T-cell (primary cell): ENCODE measurements around the gene CNTNAP2. TPM values are rescaled to one million over a fixed set of nuclear protein-coding genes. Genes with fewer than 3 reads are reported as not detected.

Experiments used
- ATAC-seq, 4 experiments: fragments of 200-7000 bp in 3 of 4; fragments of 150-1000 bp in 1 of 4; cut with Tn5 transposase; replicated peaks in 1 of 4; 1 replicate in 3 of 4; 2 replicates in 1 of 4; pipeline ENCODE4 v1.10.0; 2021; ENCODE audit warnings: moderate library complexity in 3 of 4, mild to moderate bottlenecking in 2 of 4, moderate number of reproducible peaks in 1 of 4
- CTCF ChIA-PET, 2 donors: fragments of 300-600 bp; sonication (Branson Sonifier 250); formaldehyde crosslinking; loops; one replicate each; lab custom pipeline; 2022; ENCODE audit warnings: antibody characterized with exemption in 2 of 2; lab: Charles Lee
- POLR2A ChIA-PET, 2 donors: fragments of 300-600 bp; sonication (Branson Sonifier 250); formaldehyde crosslinking; loops; one replicate each; lab custom pipeline; 2022; ENCODE audit warnings: antibody characterized with exemption in 2 of 2; lab: Charles Lee
- DNase-seq, 35 experiments: peaks; one replicate each; pipeline versions ENCODE4 v3.0.0 to v3.0.0-alpha.2; 2013 to 2023
- H3K27ac ChIP-seq: one replicate; pipeline ENCODE4 v1.5.1; 2013; ENCODE audit warnings: low read length
- H3K27me3 ChIP-seq, 2 experiments: replicated peaks in 1 of 2; 1 replicate in 1 of 2; 2 replicates in 1 of 2; pipeline versions ENCODE4 v1.6.1 to v1.7.0; 2013; ENCODE audit warnings: low read length in 1 of 2, mixed read lengths in 1 of 2; ENCODE audit not compliant: control insufficient read depth in 2 of 2, insufficient read depth in 2 of 2; ENCODE audit errors: extremely low read depth in 1 of 2
- H3K36me3 ChIP-seq, 2 donors: 1 replicate in 1 of 2; 2 replicates in 1 of 2; pipeline versions ENCODE4 v1.6.1 to v1.7.0; 2013; ENCODE audit warnings: low read length in 1 of 2; ENCODE audit not compliant: control insufficient read depth in 2 of 2, insufficient read depth in 1 of 2; ENCODE audit errors: extremely low read depth in 1 of 2
- H3K4me1 ChIP-seq, 2 experiments: 1 replicate in 1 of 2; 2 replicates in 1 of 2; pipeline versions ENCODE4 v1.6.1 to v1.7.0; 2013; ENCODE audit warnings: low read length in 2 of 2, mixed read lengths in 1 of 2; ENCODE audit not compliant: insufficient read depth in 2 of 2, control insufficient read depth in 1 of 2; ENCODE audit errors: extremely low read depth in 1 of 2
- H3K4me3 ChIP-seq, 2 donors: 1 replicate in 1 of 2; 2 replicates in 1 of 2; pipeline versions ENCODE4 v1.5.1 to v1.7.0; 2013; ENCODE audit warnings: mild to moderate bottlenecking in 2 of 2, low read length in 1 of 2, moderate library complexity in 1 of 2; ENCODE audit not compliant: control insufficient read depth in 1 of 2; ENCODE audit errors: extremely low read depth in 1 of 2
- H3K9me3 ChIP-seq: 2 replicates; pipeline ENCODE4 v1.7.0; 2013
- H3K27ac Mint-ChIP-seq, 2 donors: one replicate each; pipeline ENCODE4 v1.8.0; 2020 to 2021; ENCODE audit warnings: mild to moderate bottlenecking in 2 of 2, mixed read lengths in 2 of 2
- H3K27me3 Mint-ChIP-seq, 2 donors: one replicate each; pipeline ENCODE4 v1.8.0; 2021 to 2022; ENCODE audit warnings: mixed read lengths in 2 of 2
- H3K36me3 Mint-ChIP-seq: one replicate; pipeline ENCODE4 v1.8.0; 2021; ENCODE audit warnings: mixed read lengths
- H3K4me1 Mint-ChIP-seq, 3 donors: one replicate each; pipeline ENCODE4 v1.8.0; 2020 to 2022; ENCODE audit warnings: mixed read lengths in 3 of 3, mild to moderate bottlenecking in 1 of 3
- H3K4me3 Mint-ChIP-seq, 3 donors: one replicate each; pipeline ENCODE4 v1.8.0; 2020 to 2022; ENCODE audit warnings: mild to moderate bottlenecking in 3 of 3, mixed read lengths in 3 of 3, moderate library complexity in 3 of 3
- H3K9me3 Mint-ChIP-seq, 3 donors: one replicate each; pipeline ENCODE4 v1.8.0; 2020 to 2022; ENCODE audit warnings: mixed read lengths in 3 of 3
- WGBS: methylation state at CpG from one replicate; pipeline ENCODE4 v1.1.5; 2013; ENCODE audit warnings: missing lambda C conversion rate; ENCODE audit not compliant: insufficient coverage; 5-methylcytosine and 5-hydroxymethylcytosine counted together
- total RNA-seq, 35 experiments: library from RNA in 6 of 35; stranded (reverse) in 6 of 35; fragments of 120-200 nt in 1 of 35; gene quantifications; one replicate each; pipeline versions ENCODE4 v1.2.1 to v1.2.4 and lab custom pipeline; 2013 to 2026

CNTNAP2 gene
- total RNA-seq, 5 donors from 2014 or later (not counting 1 experiment from before 2014, with no cell fraction given), result 0.15 to 0.72 (median 0.21) TPM

DNA sequence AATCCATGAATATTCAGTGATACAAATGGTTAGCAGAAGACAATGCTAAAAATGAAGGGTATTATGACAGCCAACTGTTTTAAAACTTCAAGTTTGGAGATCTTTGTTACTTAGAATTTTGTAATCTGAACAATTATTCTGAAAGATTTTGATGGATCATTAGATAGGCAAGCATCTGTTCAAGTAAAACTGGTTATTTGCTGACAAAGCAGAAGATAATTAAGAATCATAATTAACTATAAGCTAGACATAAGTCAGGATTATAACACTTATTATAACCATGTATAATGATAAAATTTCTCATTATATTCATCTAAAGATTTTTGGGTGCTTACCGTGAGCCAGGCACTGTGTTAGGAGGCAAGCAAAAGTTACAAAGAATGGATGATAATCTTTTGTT is 1145.1 kb downstream of the CNTNAP2 start:
- Histone ChIP-seq H3K27ac (no peak overlapping the region), H3K4me1 (no peaks in the 10 kb centered on the region), H3K4me3 (no peak overlapping the region), H3K27me3 (no peaks in the 10 kb centered on the region), H3K36me3 (no peaks in the 10 kb centered on the region), H3K9me3 (no peaks in the 10 kb centered on the region)
- ChIA-PET CTCF (no interaction called here), POLR2A (no interaction called here)
- Mint-ChIP-seq H3K27me3 (no peaks in the 10 kb centered on the region), H3K4me3 (no peak overlapping the region), H3K36me3 (no peaks in the 10 kb centered on the region), H3K9me3 (peaks cover 7 to 10% (median 8%) of the 10 kb centered on the region in 3 donors), H3K4me1 (no peaks in the 10 kb centered on the region), H3K27ac (no peak overlapping the region)
- DNase-seq (no peak), ATAC-seq (no peak)
- no CpG with 5 or more reads among the region's 1 CpG for WGBS

DNA sequence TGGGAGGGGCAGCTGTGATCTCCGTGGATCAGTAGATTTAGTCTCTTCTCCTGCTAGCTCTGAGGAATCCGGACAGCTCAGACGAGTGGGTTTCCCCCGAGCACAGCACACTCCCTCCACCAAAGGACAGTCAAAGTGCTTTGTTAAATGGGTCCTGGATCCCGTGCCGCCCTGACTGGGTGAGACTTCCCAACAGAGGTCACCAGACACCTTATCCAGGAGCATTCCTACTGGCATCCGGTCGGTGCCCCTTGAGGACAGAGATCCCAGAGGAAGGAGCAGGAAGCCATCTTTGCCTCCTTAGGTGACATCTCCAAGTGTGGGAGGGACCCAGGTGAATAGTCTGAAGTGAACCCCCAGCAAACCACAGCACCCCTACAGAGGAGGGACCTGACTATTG is 1148.9 kb downstream of the CNTNAP2 start:
- no peaks in the 10 kb centered on the region for H3K27me3 ChIP-seq
- H3K4me1 ChIP-seq, result no peaks in the 10 kb centered on the region
- Mint-ChIP-seq H3K4me3 (no peak overlapping the region), H3K27ac (no peak overlapping the region), H3K9me3 (peaks cover 5 to 7% (median 6%) of the 10 kb centered on the region in 3 donors), H3K4me1 (no peaks in the 10 kb centered on the region), H3K27me3 (no peaks in the 10 kb centered on the region), H3K36me3 (no peaks in the 10 kb centered on the region)
- DNase-seq (no peak), ATAC-seq (no peak)
- no peaks in the 10 kb centered on the region for H3K9me3 ChIP-seq
- ChIA-PET CTCF (no interaction called here), POLR2A (no interaction called here)
- WGBS, result 90% methylated on average over 3 of the region's 8 CpGs
- no peak overlapping the region for H3K27ac ChIP-seq
- H3K36me3 ChIP-seq, result no peaks in the 10 kb centered on the region
- no peak overlapping the region for H3K4me3 ChIP-seq

DNA sequence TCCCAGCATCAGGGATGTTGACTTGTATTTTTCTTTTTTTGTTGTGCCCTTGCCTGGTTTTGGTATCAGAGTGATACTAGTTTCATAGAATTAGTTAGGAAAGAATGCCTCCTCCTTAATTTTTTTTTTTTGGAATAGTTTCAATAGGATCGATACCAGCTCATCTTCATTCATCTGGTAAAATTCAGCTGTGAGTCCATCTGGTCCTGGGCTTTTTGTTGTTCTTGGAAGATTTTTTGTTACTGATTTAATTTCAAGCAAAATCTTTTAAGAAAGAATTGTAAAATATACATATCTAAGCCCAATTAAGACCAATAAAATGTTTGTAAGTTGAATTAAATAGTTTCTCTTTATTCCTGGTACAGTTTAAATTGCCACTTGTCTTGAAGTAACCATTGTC is 1159.5 kb downstream of the CNTNAP2 start:
- no peak overlapping the region for H3K27ac ChIP-seq
- no peaks in the 10 kb centered on the region for H3K4me1 ChIP-seq
- DNase-seq (no peak), ATAC-seq (no peak)
- WGBS, result no CpG with 5 or more reads among the region's 1 CpG
- H3K4me3 Mint-ChIP-seq, result no peak overlapping the region
- H3K27me3 Mint-ChIP-seq, result no peaks in the 10 kb centered on the region
- H3K27ac Mint-ChIP-seq, result no peak overlapping the region
- H3K27me3 ChIP-seq, result no peaks in the 10 kb centered on the region
- no peak overlapping the region for H3K4me3 ChIP-seq
- no peaks in the 10 kb centered on the region for H3K9me3 ChIP-seq
- CTCF ChIA-PET, result no interaction called here
- no peaks in the 10 kb centered on the region for H3K36me3 ChIP-seq
- no peaks in the 10 kb centered on the region for H3K36me3 Mint-ChIP-seq
- POLR2A ChIA-PET, result no interaction called here
- no peaks in the 10 kb centered on the region for H3K4me1 Mint-ChIP-seq
- peaks cover 18 to 31% (median 19%) of the 10 kb centered on the region in 3 donors for H3K9me3 Mint-ChIP-seq

DNA sequence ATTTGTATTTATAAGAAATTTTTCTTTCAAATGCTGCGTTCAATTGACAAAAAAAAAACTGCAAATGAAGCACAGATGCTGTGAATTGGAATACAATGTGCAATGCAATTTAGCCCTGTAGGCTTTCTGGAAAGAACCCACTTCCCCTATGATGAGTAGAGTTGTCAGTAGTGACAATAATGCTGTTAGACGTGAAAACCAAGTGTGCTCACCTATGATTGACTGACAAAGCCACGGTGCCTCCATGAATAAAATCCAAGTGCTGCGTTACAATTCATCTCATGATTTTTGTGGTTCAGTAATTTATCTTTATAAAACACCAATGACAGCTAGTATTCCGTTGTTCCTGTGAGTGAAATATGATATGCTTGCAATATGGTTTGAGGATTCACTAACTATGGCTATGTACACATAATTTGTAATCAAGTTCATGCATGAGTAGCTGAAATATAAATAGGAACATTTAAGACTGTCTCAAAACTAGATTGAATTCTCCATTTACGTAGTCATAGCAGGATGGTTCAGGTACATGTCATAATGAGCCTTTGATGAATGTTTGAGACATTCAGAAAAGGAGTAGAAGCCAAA is 1160.3 kb downstream of the CNTNAP2 start:
- Mint-ChIP-seq H3K9me3 (peaks cover 18 to 31% (median 19%) of the 10 kb centered on the region in 3 donors), H3K4me3 (no peak overlapping the region), H3K27ac (no peak overlapping the region), H3K36me3 (no peaks in the 10 kb centered on the region), H3K27me3 (no peaks in the 10 kb centered on the region), H3K4me1 (no peaks in the 10 kb centered on the region)
- CTCF ChIA-PET, result no interaction called here
- no CpG with 5 or more reads among the region's 6 CpGs for WGBS
- H3K9me3 ChIP-seq, result no peaks in the 10 kb centered on the region
- H3K4me1 ChIP-seq, result no peaks in the 10 kb centered on the region
- H3K27ac ChIP-seq, result no peak overlapping the region
- H3K36me3 ChIP-seq, result no peaks in the 10 kb centered on the region
- no peak for DNase-seq
- H3K4me3 ChIP-seq, result no peak overlapping the region
- no peaks in the 10 kb centered on the region for H3K27me3 ChIP-seq
- ATAC-seq, result no peak
- POLR2A ChIA-PET, result no interaction called here

DNA sequence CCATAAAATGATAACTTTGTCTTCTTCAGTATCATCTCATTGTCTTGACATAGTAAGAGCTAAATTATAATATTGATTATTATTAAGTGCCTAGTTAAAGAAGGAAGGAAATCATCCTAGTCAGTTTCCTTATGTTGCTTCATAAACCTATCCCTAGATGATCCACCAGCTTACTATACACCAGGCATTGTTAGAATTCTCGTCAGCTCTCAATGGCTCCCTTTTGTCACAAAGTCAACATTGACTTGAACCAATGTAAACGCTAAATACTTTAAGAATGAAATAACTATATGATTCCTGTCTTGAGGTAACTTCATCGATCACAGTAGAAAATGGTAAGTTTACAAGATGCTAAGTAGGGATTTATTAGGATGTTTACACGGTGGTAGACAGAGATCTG is 1162.9 kb downstream of the CNTNAP2 start:
- no peaks in the 10 kb centered on the region for H3K4me1 Mint-ChIP-seq
- 69% methylated on average over 2 of the region's 4 CpGs for WGBS
- H3K36me3 Mint-ChIP-seq, result no peaks in the 10 kb centered on the region
- no peaks in the 10 kb centered on the region for H3K27me3 Mint-ChIP-seq
- Histone ChIP-seq H3K36me3 (no peaks in the 10 kb centered on the region), H3K4me1 (no peaks in the 10 kb centered on the region), H3K27ac (no peak overlapping the region), H3K27me3 (no peaks in the 10 kb centered on the region), H3K4me3 (no peak overlapping the region), H3K9me3 (no peaks in the 10 kb centered on the region)
- ChIA-PET CTCF (no interaction called here), POLR2A (no interaction called here)
- no peak overlapping the region for H3K27ac Mint-ChIP-seq
- DNase-seq (no peak), ATAC-seq (no peak)
- H3K4me3 Mint-ChIP-seq, result no peak overlapping the region
- H3K9me3 Mint-ChIP-seq, result peaks cover 12 to 29% (median 14%) of the 10 kb centered on the region in 3 donors

DNA sequence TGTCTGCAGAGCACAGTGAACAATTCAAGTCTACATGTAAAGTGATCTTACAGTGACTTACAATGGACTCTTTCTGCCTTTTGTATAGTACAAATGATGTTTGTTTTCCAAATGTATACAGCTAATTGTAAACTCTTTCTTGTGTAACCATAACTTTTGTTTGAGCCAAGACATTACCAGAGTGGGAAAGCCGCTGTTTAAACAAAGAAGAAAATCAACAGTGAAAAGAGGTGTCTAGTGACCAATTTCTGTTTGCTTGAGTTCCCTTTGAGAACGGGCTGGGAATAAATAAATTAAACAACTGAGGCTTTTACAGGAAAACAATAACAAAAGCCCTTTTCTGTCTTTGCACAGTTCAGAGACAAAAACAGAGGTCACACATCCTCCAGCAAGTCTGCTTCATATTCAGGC is 1163.4 kb downstream of the CNTNAP2 start:
- H3K36me3 ChIP-seq, result no peaks in the 10 kb centered on the region
- H3K27ac Mint-ChIP-seq, result no peak overlapping the region
- ChIA-PET CTCF (no interaction called here), POLR2A (interaction anchor here in 1 of 2 donors (0.5 kb wide), 1 partner anchor 97 kb away, joined by 3 read pairs; no protein-coding TSS in a partner anchor)
- H3K27ac ChIP-seq, result no peak overlapping the region
- WGBS, result 80% methylated on average over 1 of the region's 2 CpGs
- H3K4me1 Mint-ChIP-seq, result no peaks in the 10 kb centered on the region
- H3K4me3 Mint-ChIP-seq, result no peak overlapping the region
- no peaks in the 10 kb centered on the region for H3K4me1 ChIP-seq
- no peaks in the 10 kb centered on the region for H3K36me3 Mint-ChIP-seq
- H3K4me3 ChIP-seq, result no peak overlapping the region
- peaks cover 11 to 27% (median 12%) of the 10 kb centered on the region in 3 donors for H3K9me3 Mint-ChIP-seq
- no peak for DNase-seq
- H3K27me3 ChIP-seq, result no peaks in the 10 kb centered on the region
- H3K9me3 ChIP-seq, result no peaks in the 10 kb centered on the region
- no peaks in the 10 kb centered on the region for H3K27me3 Mint-ChIP-seq
- no peak for ATAC-seq

DNA sequence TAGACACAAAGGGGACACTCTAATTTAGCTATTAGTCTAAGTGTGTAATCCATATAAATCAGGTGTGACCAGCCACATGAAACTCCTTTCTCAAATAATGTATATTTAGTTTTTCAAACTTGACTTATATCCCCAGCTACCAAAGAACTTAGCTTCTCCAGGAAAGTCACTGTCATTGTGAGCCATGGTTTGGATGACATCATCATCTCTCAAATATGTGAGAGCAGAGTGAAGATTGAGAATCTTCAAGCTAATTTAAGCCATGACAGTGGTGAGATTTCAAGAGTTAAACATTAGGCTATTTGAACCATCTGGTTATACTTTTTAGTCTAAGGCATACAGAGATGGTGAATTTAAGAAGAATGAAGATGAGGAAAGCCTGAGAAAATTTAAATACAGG is 1165.6 kb downstream of the CNTNAP2 start:
- no peaks in the 10 kb centered on the region for H3K36me3 ChIP-seq
- H3K27me3 ChIP-seq, result no peaks in the 10 kb centered on the region
- no peaks in the 10 kb centered on the region for H3K27me3 Mint-ChIP-seq
- H3K9me3 Mint-ChIP-seq, result peaks cover 0 to 13% (median 9%) of the 10 kb centered on the region in 3 donors
- H3K9me3 ChIP-seq, result no peaks in the 10 kb centered on the region
- ChIA-PET CTCF (no interaction called here), POLR2A (no interaction called here)
- H3K36me3 Mint-ChIP-seq, result no peaks in the 10 kb centered on the region
- ATAC-seq (no peak), DNase-seq (no peak)
- no peak overlapping the region for H3K27ac Mint-ChIP-seq
- H3K4me3 Mint-ChIP-seq, result no peak overlapping the region
- no peak overlapping the region for H3K27ac ChIP-seq
- no peak overlapping the region for H3K4me3 ChIP-seq
- H3K4me1 ChIP-seq, result no peaks in the 10 kb centered on the region
- no peaks in the 10 kb centered on the region for H3K4me1 Mint-ChIP-seq
